GM18870 (cell line): ENCODE results near the gene BTBD9.

ENCODE experiments used
- ATAC-seq: cut with Tn5 transposase; IDR thresholded peaks from one replicate; pipeline ENCODE4 v1.9.1; 2021; ENCODE audit warnings: moderate library complexity; ENCODE audit not compliant: unreplicated experiment

BTBD9 gene

GRCh38 chr6:38187811-38188590 lies 451.7 kb downstream of the BTBD9 start:
- no peak for ATAC-seq

GRCh38 chr6:38187325-38187724 lies 452.4 kb downstream of the BTBD9 start:
- no peak for ATAC-seq

GRCh38 chr6:38185752-38186151 lies 454.0 kb downstream of the BTBD9 start:
- ATAC-seq: no peak

GRCh38 chr6:38185244-38185643 lies 454.5 kb downstream of the BTBD9 start:
- no peak for ATAC-seq

- no peak for ATAC-seq
Observed at GRCh38 chr6:38184585-38185080, 455.1 kb downstream of the BTBD9 start.

GRCh38 chr6:38183856-38184584 lies 455.7 kb downstream of the BTBD9 start:
- no peak for ATAC-seq

- no peak for ATAC-seq
Observed at GRCh38 chr6:38182426-38182825, 457.3 kb downstream of the BTBD9 start.

- no peak for ATAC-seq
Observed at GRCh38 chr6:38180586-38180985, 459.1 kb downstream of the BTBD9 start.

- no peak for ATAC-seq
Observed at GRCh38 chr6:38179794-38180430, 459.8 kb downstream of the BTBD9 start.

- ATAC-seq: no peak
Observed at GRCh38 chr6:38179300-38179699, 460.4 kb downstream of the BTBD9 start.

- ATAC-seq: no peak
Observed at GRCh38 chr6:38178584-38178886, 461.2 kb downstream of the BTBD9 start.

GRCh38 chr6:38177882-38178583 lies 461.7 kb downstream of the BTBD9 start:
- ATAC-seq: no peak

- no peak for ATAC-seq
Observed at GRCh38 chr6:38176797-38177751, 462.7 kb downstream of the BTBD9 start.

- ATAC-seq: no peak
Observed at GRCh38 chr6:38175786-38176185, 463.9 kb downstream of the BTBD9 start.

- no peak for ATAC-seq
Observed at GRCh38 chr6:38174806-38175495, 464.8 kb downstream of the BTBD9 start.

GRCh38 chr6:38174315-38174714 lies 465.4 kb downstream of the BTBD9 start:
- no peak for ATAC-seq

GRCh38 chr6:38173909-38174308 lies 465.8 kb downstream of the BTBD9 start:
- no peak for ATAC-seq

- no peak for ATAC-seq
Observed at GRCh38 chr6:38172739-38173410, 466.9 kb downstream of the BTBD9 start.
